Measurements from ENCODE around the gene FBXW5.
A peak's percentile ranks its signal among the peaks of the same experiment; 100 is the strongest.

Gene FBXW5

GRCh38 chr9:136922540-136922939 lies 22.0 kb downstream of the FBXW5 start:
- TF ChIP-seq, protein P1, sequence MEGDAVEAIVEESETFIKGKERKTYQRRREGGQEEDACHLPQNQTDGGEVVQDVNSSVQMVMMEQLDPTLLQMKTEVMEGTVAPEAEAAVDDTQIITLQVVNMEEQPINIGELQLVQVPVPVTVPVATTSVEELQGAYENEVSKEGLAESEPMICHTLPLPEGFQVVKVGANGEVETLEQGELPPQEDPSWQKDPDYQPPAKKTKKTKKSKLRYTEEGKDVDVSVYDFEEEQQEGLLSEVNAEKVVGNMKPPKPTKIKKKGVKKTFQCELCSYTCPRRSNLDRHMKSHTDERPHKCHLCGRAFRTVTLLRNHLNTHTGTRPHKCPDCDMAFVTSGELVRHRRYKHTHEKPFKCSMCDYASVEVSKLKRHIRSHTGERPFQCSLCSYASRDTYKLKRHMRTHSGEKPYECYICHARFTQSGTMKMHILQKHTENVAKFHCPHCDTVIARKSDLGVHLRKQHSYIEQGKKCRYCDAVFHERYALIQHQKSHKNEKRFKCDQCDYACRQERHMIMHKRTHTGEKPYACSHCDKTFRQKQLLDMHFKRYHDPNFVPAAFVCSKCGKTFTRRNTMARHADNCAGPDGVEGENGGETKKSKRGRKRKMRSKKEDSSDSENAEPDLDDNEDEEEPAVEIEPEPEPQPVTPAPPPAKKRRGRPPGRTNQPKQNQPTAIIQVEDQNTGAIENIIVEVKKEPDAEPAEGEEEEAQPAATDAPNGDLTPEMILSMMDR (IDR thresholded peaks at IDR 0.05) = no peak
- no peak overlapping the region for H3K4me3 ChIP-seq
- H3K9me3 ChIP-seq = no peaks in the 10 kb centered on the region
- peak overlapping the region; percentile 78 to 92 for H3K27ac ChIP-seq
- H3K4me1 ChIP-seq = peaks cover 0 to 54% (median 38%) of the 10 kb centered on the region in 4 donors
- H3K36me3 ChIP-seq = peaks cover 7 to 58% (median 23%) of the 10 kb centered on the region in 3 donors
- H3K27me3 ChIP-seq = no peaks in the 10 kb centered on the region
- intact Hi-C loops (cut with DNase I; ENCODE audit: low total_unique reads) = no loop called here
- no peak for DNase-seq

DNA sequence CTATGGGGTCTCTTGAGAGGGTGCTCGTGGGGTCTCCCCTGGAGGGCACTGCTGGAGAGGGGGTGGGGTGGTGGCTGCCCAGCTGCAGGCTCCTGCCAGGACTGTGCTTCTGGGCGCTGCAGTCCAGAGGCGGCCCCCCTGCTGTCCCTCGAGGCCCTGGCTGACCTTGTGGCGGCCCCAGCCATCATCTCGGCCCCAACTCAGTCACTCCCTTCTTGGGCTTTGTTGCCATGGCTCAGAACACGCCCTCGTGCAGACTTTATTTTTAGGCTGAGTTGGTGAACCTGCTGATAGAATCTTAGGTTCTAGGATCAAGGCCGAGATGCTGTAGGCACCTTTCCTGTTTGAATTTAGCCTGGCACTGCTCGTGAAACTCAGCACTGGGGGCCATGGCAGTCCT lies 22.8 kb downstream of the FBXW5 start:
- DNase-seq = peak in 1 of 2 donors; percentile 89
- Histone ChIP-seq H3K27ac (peak overlapping the region; percentile 78 to 92), H3K9me3 (no peaks in the 10 kb centered on the region), H3K27me3 (no peaks in the 10 kb centered on the region), H3K36me3 (peaks cover 7 to 63% (median 32%) of the 10 kb centered on the region in 3 donors), H3K4me3 (no peak overlapping the region), H3K4me1 (peaks cover 0 to 53% (median 38%) of the 10 kb centered on the region in 4 donors)
- TF ChIP-seq, protein P1 (IDR thresholded peaks at IDR 0.05) = no peak
- intact Hi-C loops (cut with DNase I; ENCODE audit: low total_unique reads) = no loop called here

GRCh38 chr9:136921307-136921706 lies 23.2 kb downstream of the FBXW5 start:
- Histone ChIP-seq H3K27ac (peak overlapping the region; percentile 78 to 92), H3K27me3 (no peaks in the 10 kb centered on the region), H3K4me1 (peaks cover 0 to 53% (median 37%) of the 10 kb centered on the region in 4 donors), H3K36me3 (peaks cover 7 to 63% (median 36%) of the 10 kb centered on the region in 3 donors), H3K9me3 (no peaks in the 10 kb centered on the region), H3K4me3 (no peak overlapping the region)
- DNase-seq = no peak
- TF ChIP-seq, protein P1 (IDR thresholded peaks at IDR 0.05) = no peak
- intact Hi-C loops (cut with DNase I; ENCODE audit: low total_unique reads) = no loop called here

GRCh38 chr9:136920734-136921231 lies 23.8 kb downstream of the FBXW5 start:
- no peak for DNase-seq
- intact Hi-C loops (cut with DNase I; ENCODE audit: low total_unique reads) = no loop called here
- TF ChIP-seq, protein P1 (IDR thresholded peaks at IDR 0.05) = no peak
- Histone ChIP-seq H3K36me3 (peaks cover 7 to 63% (median 41%) of the 10 kb centered on the region in 3 donors), H3K4me3 (no peak overlapping the region), H3K27ac (peak overlapping the region; percentile 78 to 92), H3K27me3 (no peaks in the 10 kb centered on the region), H3K4me1 (peaks cover 0 to 47% (median 32%) of the 10 kb centered on the region in 4 donors), H3K9me3 (no peaks in the 10 kb centered on the region)

- intact Hi-C loops (cut with DNase I; ENCODE audit: low total_unique reads) = no loop called here
- Histone ChIP-seq H3K4me3 (no peak overlapping the region), H3K27me3 (no peaks in the 10 kb centered on the region), H3K4me1 (peaks cover 0 to 40% (median 25%) of the 10 kb centered on the region in 4 donors), H3K36me3 (peaks cover 7 to 64% (median 42%) of the 10 kb centered on the region in 3 donors), H3K9me3 (no peaks in the 10 kb centered on the region), H3K27ac (no peak overlapping the region)
- TF ChIP-seq, protein P1 (IDR thresholded peaks at IDR 0.05) = no peak
- DNase-seq = no peak
These were observed 24.5 kb downstream of the FBXW5 start for GRCh38 chr9:136920069-136920468.

Data from tibial artery (tissue), 4 donors.